ENCODE results near the gene GFRA1. TPM values are rescaled to one million over a fixed set of nuclear protein-coding genes. Genes with fewer than 3 reads are reported as not detected.

Gene GFRA1
- total and polyA plus RNA-seq, 2 of the 8 experiments (the other 6 are each of a cell fraction or from before 2014, with no cell fraction given) = 1.1 to 2.0 TPM

- Histone ChIP-seq H3K4me1 (replicated peaks in 1 of 4; ENCODE audit: control insufficient read depth in 3 of 4, insufficient read depth in 4 of 4, low read length in 3 of 4) (no peaks in the 10 kb centered on the region), H2BK5ac (ENCODE audit: low read depth, low read length) (no peak overlapping the region), H4K20me1 (replicated peaks in 1 of 2; ENCODE audit: control insufficient read depth in 1 of 2, insufficient read depth in 2 of 2, low read length in 2 of 2) (no peaks in the 10 kb centered on the region), H2AK5ac (ENCODE audit: low read depth, low read length) (no peak overlapping the region), H3K14ac (ENCODE audit: insufficient read length) (no peak overlapping the region), H3K4me2 (ENCODE audit: insufficient read depth in 1 of 2, low read depth in 2 of 2, low read length in 2 of 2) (no peak overlapping the region), H3K27ac (ENCODE audit: low read depth, low read length) (no peak overlapping the region), H4K8ac (ENCODE audit: extremely low read depth, insufficient read depth, low read length) (no peak overlapping the region), H2BK120ac (replicated peaks; ENCODE audit: low read depth, low read length) (no peak overlapping the region), H4K5ac (ENCODE audit: insufficient read length, low read depth, low read length) (no peak overlapping the region), H3K79me1 (ENCODE audit: low read depth, low read length) (no peaks in the 10 kb centered on the region), H2AFZ (ENCODE audit: low read length) (no peak overlapping the region), H3K9me3 (ENCODE audit: insufficient read depth in 2 of 2, low read depth in 1 of 2, low read length in 1 of 2) (no peaks in the 10 kb centered on the region), H3K79me2 (ENCODE audit: control insufficient read depth in 1 of 2, insufficient read depth in 2 of 2, low read length in 2 of 2) (no peaks in the 10 kb centered on the region), H2BK15ac (ENCODE audit: low read length) (no peak overlapping the region), H3K18ac (ENCODE audit: extremely low read depth, low read length) (no peak overlapping the region), H4K91ac (replicated peaks; ENCODE audit: insufficient read length, low read length) (no peak overlapping the region), H3K36me3 (ENCODE audit: control insufficient read depth in 2 of 4, insufficient read depth in 4 of 4, low read length in 3 of 4) (no peaks in the 10 kb centered on the region), H3K4me3 (ENCODE audit: extremely low read depth in 1 of 4, insufficient read depth in 2 of 4, low read depth in 3 of 4, low read length in 4 of 4) (no peak overlapping the region), H3K27me3 (replicated peaks in 1 of 4; ENCODE audit: control insufficient read depth in 3 of 4, extremely low read depth in 1 of 4, insufficient read depth in 3 of 4, low read length in 3 of 4) (no peaks in the 10 kb centered on the region), H3K23me2 (ENCODE audit: low read depth, low read length) (no peaks in the 10 kb centered on the region), H3K56ac (replicated peaks; ENCODE audit: insufficient read length, low read depth, low read length) (no peak overlapping the region), H2BK12ac (ENCODE audit: low read depth, low read length) (no peak overlapping the region), H3K9ac (replicated peaks in 1 of 4; ENCODE audit: extremely low read depth in 1 of 4, low read depth in 3 of 4, low read length in 3 of 4) (no peak overlapping the region), H2BK20ac (ENCODE audit: low read length) (no peak overlapping the region), H3K23ac (ENCODE audit: insufficient read length) (no peak overlapping the region), H3K4ac (replicated peaks; ENCODE audit: insufficient read length, low read depth, low read length) (no peak overlapping the region)
- no peak for DNase-seq (ENCODE audit: low read depth in 1 of 2, low spot score in 2 of 2)
- CTCF ChIA-PET (ENCODE audit: partially characterized antibody) = interaction anchor here (0.6 to 2.5 kb wide), 4 partner anchors 13 to 168 kb away, joined by 3 to 8 read pairs (median 3); partner anchors contain the start of gene GFRA1
- POLR2A ChIA-PET (ENCODE audit: partially characterized antibody) = no interaction called here
- FAIRE-seq = no peak
- TF ChIP-seq, protein P1, sequence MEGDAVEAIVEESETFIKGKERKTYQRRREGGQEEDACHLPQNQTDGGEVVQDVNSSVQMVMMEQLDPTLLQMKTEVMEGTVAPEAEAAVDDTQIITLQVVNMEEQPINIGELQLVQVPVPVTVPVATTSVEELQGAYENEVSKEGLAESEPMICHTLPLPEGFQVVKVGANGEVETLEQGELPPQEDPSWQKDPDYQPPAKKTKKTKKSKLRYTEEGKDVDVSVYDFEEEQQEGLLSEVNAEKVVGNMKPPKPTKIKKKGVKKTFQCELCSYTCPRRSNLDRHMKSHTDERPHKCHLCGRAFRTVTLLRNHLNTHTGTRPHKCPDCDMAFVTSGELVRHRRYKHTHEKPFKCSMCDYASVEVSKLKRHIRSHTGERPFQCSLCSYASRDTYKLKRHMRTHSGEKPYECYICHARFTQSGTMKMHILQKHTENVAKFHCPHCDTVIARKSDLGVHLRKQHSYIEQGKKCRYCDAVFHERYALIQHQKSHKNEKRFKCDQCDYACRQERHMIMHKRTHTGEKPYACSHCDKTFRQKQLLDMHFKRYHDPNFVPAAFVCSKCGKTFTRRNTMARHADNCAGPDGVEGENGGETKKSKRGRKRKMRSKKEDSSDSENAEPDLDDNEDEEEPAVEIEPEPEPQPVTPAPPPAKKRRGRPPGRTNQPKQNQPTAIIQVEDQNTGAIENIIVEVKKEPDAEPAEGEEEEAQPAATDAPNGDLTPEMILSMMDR (IDR thresholded peaks at IDR 0.05; ENCODE audit: control extremely low read depth in 1 of 3, insufficient read depth in 1 of 3, low read depth in 1 of 3, low read length in 3 of 3) = no peak
- TF ChIP-seq CBX8 (IDR thresholded peaks at IDR 0.05; ENCODE audit: borderline replicate concordance, low read depth, low read length) (no peak), NANOG (IDR thresholded peaks at IDR 0.05; ENCODE audit: insufficient read depth, low read depth, low read length, poor library complexity, severe bottlenecking) (no peak), SIX5 (IDR thresholded peaks at IDR 0.05; ENCODE audit: low read depth, low read length) (no peak), SP1 (IDR thresholded peaks at IDR 0.05; ENCODE audit: low read depth, low read length) (no peak), SIRT6 (IDR thresholded peaks at IDR 0.05; ENCODE audit: low read length) (no peak), HDAC2 (IDR thresholded peaks at IDR 0.05; ENCODE audit: borderline replicate concordance in 1 of 2, low read depth in 2 of 2, low read length in 2 of 2) (no peak), CHD2 (IDR thresholded peaks at IDR 0.05; ENCODE audit: low read length) (no peak), MAFK (IDR thresholded peaks at IDR 0.05; ENCODE audit: low read depth, low read length) (no peak), BRCA1 (IDR thresholded peaks at IDR 0.05; ENCODE audit: low read depth, low read length) (no peak), EP300 (IDR thresholded peaks at IDR 0.05; ENCODE audit: borderline replicate concordance in 1 of 2, low read depth in 2 of 2, low read length in 2 of 2) (no peak), JUN (IDR thresholded peaks at IDR 0.05; ENCODE audit: low read depth, low read length) (no peak), KDM5A (IDR thresholded peaks at IDR 0.05; ENCODE audit: low read length) (no peak)
These were observed 25.3 kb downstream of the GFRA1 start for GRCh38 chr10:116247691-116248090.
